MCF 10A (cell line): Measurements from ENCODE around the gene GCC1. TPM values are rescaled to one million over a fixed set of nuclear protein-coding genes. Genes with fewer than 3 reads are reported as not detected.

Source experiments
- BruUV-seq: library from RNA; stranded (reverse); fragments of 400-500 nt; replicated peaks from 2 replicates; lab custom pipeline; 2021; lab: Mats Ljungman, UMichigan
- CTCF ChIA-PET: fragments of 300-600 bp; sonication (Branson Sonifier 250); formaldehyde crosslinking; extraction: SDS; loops from one replicate; lab custom pipeline; 2021; ENCODE audit warnings: antibody characterized with exemption, inconsistent platforms; lab: Yijun Ruan, JAX
- POLR2A ChIA-PET: fragments of 300-600, 350-650 bp; sonication (Branson Sonifier 250); formaldehyde crosslinking; extraction: SDS; loops from one replicate; lab custom pipeline; 2020; ENCODE audit warnings: antibody characterized with exemption, inconsistent platforms; lab: Yijun Ruan, JAX
- DNase-seq: peaks from one replicate; pipeline ENCODE4 v3.0.0-alpha.2; 2018; ENCODE audit not compliant: unreplicated experiment
- H3K27ac Mint-ChIP-seq: one replicate; pipeline ENCODE4 v1.8.0; 2022; ENCODE audit warnings: mild to moderate bottlenecking, low read depth, mixed read lengths; ENCODE audit not compliant: unreplicated experiment
- H3K27me3 Mint-ChIP-seq: one replicate; pipeline ENCODE4 v1.8.0; 2022; ENCODE audit warnings: mixed read lengths; ENCODE audit not compliant: insufficient read depth, unreplicated experiment
- H3K36me3 Mint-ChIP-seq: one replicate; pipeline ENCODE4 v1.8.0; 2022; ENCODE audit warnings: mild to moderate bottlenecking, moderate library complexity, mixed read lengths; ENCODE audit not compliant: insufficient read depth, unreplicated experiment
- H3K4me1 Mint-ChIP-seq: one replicate; pipeline ENCODE4 v1.8.0; 2022; ENCODE audit warnings: mixed read lengths; ENCODE audit not compliant: insufficient read depth, unreplicated experiment
- H3K4me3 Mint-ChIP-seq: one replicate; pipeline ENCODE4 v1.8.0; 2022; ENCODE audit warnings: mild to moderate bottlenecking, moderate library complexity, mixed read lengths; ENCODE audit not compliant: unreplicated experiment
- H3K9me3 Mint-ChIP-seq: one replicate; pipeline ENCODE4 v1.8.0; 2022; ENCODE audit warnings: mixed read lengths; ENCODE audit not compliant: unreplicated experiment
- CTCF ChIP-seq: fragments of 200-600 bp; IDR thresholded peaks from one replicate; pipeline ENCODE4 v1.8.0; 2022; ENCODE audit warnings: antibody characterized with exemption, mild to moderate bottlenecking; ENCODE audit not compliant: unreplicated experiment
- intact Hi-C: fragments of 100-400 bp; cut with micrococcal nuclease; formaldehyde crosslinking; loops from 2 replicates; pipeline ENCODE4 v1.14.1; 2022
- total RNA-seq: library from RNA; stranded (reverse); gene quantifications from 2 replicates; pipeline ENCODE4 v1.2.3, GENCODE V29; 2022

Gene GCC1
- total RNA-seq, 1 experiment from 2014 or later, result 27.7 TPM

GRCh38 chr7:127595737-127596136 is 10.3 kb upstream of the GCC1 start:
- no peaks in the 10 kb centered on the region for H3K9me3 Mint-ChIP-seq
- TF ChIP-seq CTCF, result no peak
- BruUV-seq, result no TSS peak
- no peak for DNase-seq
- H3K4me3 Mint-ChIP-seq, result no peak overlapping the region
- ChIA-PET CTCF (interaction anchor here (0.6 kb wide), 1 partner anchor 112 kb away, joined by 4 read pairs; no protein-coding TSS in a partner anchor), POLR2A (no interaction called here)
- no peaks in the 10 kb centered on the region for H3K4me1 Mint-ChIP-seq
- peaks cover 15% of the 10 kb centered on the region for H3K36me3 Mint-ChIP-seq
- intact Hi-C loops, result no loop called here
- peaks cover 6% of the 10 kb centered on the region for H3K27me3 Mint-ChIP-seq
- H3K27ac Mint-ChIP-seq, result no peak overlapping the region

DNA sequence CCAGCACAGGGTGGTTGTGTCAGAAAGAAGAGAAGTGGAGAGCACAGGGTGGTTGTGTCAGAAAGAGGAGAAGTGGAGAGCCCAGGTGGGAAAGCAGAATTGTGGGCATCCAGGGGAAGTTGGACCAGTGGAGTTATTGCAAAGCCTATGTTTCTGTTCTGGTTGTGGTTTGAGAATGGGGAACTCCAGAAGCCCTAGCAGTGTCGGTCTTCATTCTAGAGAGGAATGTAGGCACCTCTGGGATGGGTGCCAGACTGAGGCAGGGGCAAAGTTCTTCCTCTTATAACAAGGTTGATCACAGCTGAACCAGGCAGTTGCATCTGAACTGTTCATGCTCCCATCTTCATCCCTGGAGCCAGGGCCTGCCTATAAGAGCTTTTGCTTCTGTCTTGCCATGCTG is 9.1 kb upstream of the GCC1 start:
- H3K36me3 Mint-ChIP-seq, result peaks cover 19% of the 10 kb centered on the region
- intact Hi-C loops, result no loop called here
- ChIA-PET CTCF (interaction anchor here (0.7 kb wide), 1 partner anchor 341 kb away, joined by 3 read pairs; no protein-coding TSS in a partner anchor), POLR2A (no interaction called here)
- H3K4me1 Mint-ChIP-seq, result peaks cover 6% of the 10 kb centered on the region
- TF ChIP-seq CTCF, result no peak
- no peak overlapping the region for H3K27ac Mint-ChIP-seq
- no peaks in the 10 kb centered on the region for H3K27me3 Mint-ChIP-seq
- no peak for DNase-seq
- H3K4me3 Mint-ChIP-seq, result no peak overlapping the region
- no TSS peak for BruUV-seq
- no peaks in the 10 kb centered on the region for H3K9me3 Mint-ChIP-seq

- no peaks in the 10 kb centered on the region for H3K27me3 Mint-ChIP-seq
- H3K9me3 Mint-ChIP-seq, result no peaks in the 10 kb centered on the region
- no peak overlapping the region for H3K27ac Mint-ChIP-seq
- intact Hi-C loops, result no loop called here
- ChIA-PET POLR2A (no interaction called here), CTCF (no interaction called here)
- TF ChIP-seq CTCF, result no peak
- no peak for DNase-seq
- H3K36me3 Mint-ChIP-seq, result peaks cover 19% of the 10 kb centered on the region
- H3K4me1 Mint-ChIP-seq, result peaks cover 8% of the 10 kb centered on the region
- H3K4me3 Mint-ChIP-seq, result no peak overlapping the region
- no TSS peak for BruUV-seq
Observed at GRCh38 chr7:127592550-127592949, 7.2 kb upstream of the GCC1 start.

- Mint-ChIP-seq H3K36me3 (peaks cover 19% of the 10 kb centered on the region), H3K27me3 (no peaks in the 10 kb centered on the region), H3K9me3 (no peaks in the 10 kb centered on the region), H3K4me3 (no peak overlapping the region), H3K4me1 (peaks cover 11% of the 10 kb centered on the region), H3K27ac (no peak overlapping the region)
- intact Hi-C loops, result no loop called here
- DNase-seq, result no peak
- TF ChIP-seq CTCF, result no peak
- no TSS peak for BruUV-seq
- ChIA-PET POLR2A (interaction anchor here (1.3 kb wide), 1 partner anchor 60 kb away, joined by 4 read pairs; the partner anchor contains the start of gene SND1), CTCF (no interaction called here)
Observed at GRCh38 chr7:127591591-127591990, 6.2 kb upstream of the GCC1 start.
